KMS-11 (cell line): ENCODE data around the gene LRRC4B.

Source experiments
- H2AFZ ChIP-seq: fragments of 200-600 bp; sonication (generic); 2 replicates; pipeline ENCODE4 v1.6.1; 2016; ENCODE audit warnings: antibody characterized with exemption, mixed run types, low read depth
- H3K27ac ChIP-seq: fragments of 200-600 bp; sonication (generic); 2 replicates; pipeline ENCODE4 v1.6.1; 2016; ENCODE audit warnings: mild to moderate bottlenecking, mixed run types
- H3K27me3 ChIP-seq: fragments of 200-600 bp; sonication (generic); 2 replicates; pipeline ENCODE4 v1.6.1; 2017; ENCODE audit warnings: mild to moderate bottlenecking, low read depth, mixed run types, moderate library complexity; ENCODE audit not compliant: insufficient read depth
- H3K36me3 ChIP-seq: fragments of 200-600 bp; sonication (generic); 2 replicates; pipeline ENCODE4 v1.6.1; 2017; ENCODE audit warnings: mild to moderate bottlenecking, mixed run types; ENCODE audit not compliant: insufficient read depth
- H3K4me1 ChIP-seq: fragments of 200-600 bp; sonication (generic); 2 replicates; pipeline ENCODE4 v1.6.1; 2016; ENCODE audit warnings: mild to moderate bottlenecking, low read depth, mixed run types; ENCODE audit not compliant: poor library complexity, severe bottlenecking
- H3K4me2 ChIP-seq: fragments of 200-600 bp; sonication (generic); 2 replicates; pipeline ENCODE4 v1.7.0; 2016; ENCODE audit warnings: mild to moderate bottlenecking, mixed run types
- H3K4me3 ChIP-seq: fragments of 200-600 bp; sonication (generic); IDR thresholded peaks from 2 replicates; pipeline ENCODE4 v1.6.1; 2017; ENCODE audit warnings: low read depth, low read length, mixed read lengths; ENCODE audit not compliant: insufficient read depth
- H3K79me2 ChIP-seq: fragments of 200-600 bp; sonication (generic); 2 replicates; pipeline ENCODE4 v1.6.1; 2016; ENCODE audit warnings: low read depth, mixed run types; ENCODE audit not compliant: insufficient read depth
- H3K9ac ChIP-seq: fragments of 200-600 bp; sonication (generic); 2 replicates; pipeline ENCODE4 v1.6.1; 2016; ENCODE audit warnings: mild to moderate bottlenecking, mixed run types
- H4K20me1 ChIP-seq: fragments of 200-600 bp; sonication (generic); 2 replicates; pipeline ENCODE4 v1.6.1; 2016; ENCODE audit warnings: mild to moderate bottlenecking, mixed run types; ENCODE audit not compliant: insufficient read depth
- CTCF ChIP-seq: fragments of 200-600 bp; sonication (generic); conservative IDR thresholded peaks from 2 replicates; pipeline ENCODE4 v1.6.1; 2017; ENCODE audit warnings: low read depth, mild to moderate bottlenecking, antibody characterized with exemption, low read length, moderate library complexity, mixed read lengths

The LRRC4B gene

GRCh38 chr19:50508843-50509190 lies 59.4 kb downstream of the LRRC4B start:
- Histone ChIP-seq H3K36me3 (no peaks in the 10 kb centered on the region), H3K9ac (no peak overlapping the region), H3K79me2 (no peaks in the 10 kb centered on the region; the same call in 1 of the 2 replicates), H3K4me3 (no peak overlapping the region), H3K4me1 (no peaks in the 10 kb centered on the region), H3K27ac (no peak overlapping the region), H3K4me2 (no peak overlapping the region), H2AFZ (no peak overlapping the region), H3K27me3 (0 out of 2 replicates have a peak, but pooled peaks cover 5% of the 10 kb centered on the region), H4K20me1 (no peaks in the 10 kb centered on the region)
- TF ChIP-seq CTCF, result no peak

- Histone ChIP-seq H3K79me2 (no peaks in the 10 kb centered on the region; the same call in 1 of the 2 replicates), H4K20me1 (no peaks in the 10 kb centered on the region), H3K36me3 (no peaks in the 10 kb centered on the region), H3K27me3 (no peaks in the 10 kb centered on the region), H3K4me1 (no peaks in the 10 kb centered on the region), H2AFZ (no peak overlapping the region), H3K4me3 (no peak overlapping the region), H3K9ac (no peak overlapping the region), H3K27ac (no peak overlapping the region), H3K4me2 (no peak overlapping the region)
- TF ChIP-seq CTCF, result no peak
Measured at GRCh38 chr19:50507376-50507775, 60.9 kb downstream of the LRRC4B start.

- no peaks in the 10 kb centered on the region for H3K4me1 ChIP-seq
- no peak overlapping the region for H3K4me2 ChIP-seq
- H2AFZ ChIP-seq, result no peak overlapping the region
- TF ChIP-seq CTCF, result no peak
- no peaks in the 10 kb centered on the region for H3K36me3 ChIP-seq
- no peak overlapping the region for H3K27ac ChIP-seq
- no peaks in the 10 kb centered on the region for H4K20me1 ChIP-seq
- H3K79me2 ChIP-seq, result no peaks in the 10 kb centered on the region; the same call in 1 of the 2 replicates
- H3K27me3 ChIP-seq, result no peaks in the 10 kb centered on the region
- no peak overlapping the region for H3K9ac ChIP-seq
- no peak overlapping the region for H3K4me3 ChIP-seq
Measured at GRCh38 chr19:50506700-50507099, 61.5 kb downstream of the LRRC4B start.

GRCh38 chr19:50505856-50506611 lies 62.2 kb downstream of the LRRC4B start:
- no peak for TF ChIP-seq CTCF
- Histone ChIP-seq H3K4me3 (no peak overlapping the region), H3K36me3 (no peaks in the 10 kb centered on the region), H3K27me3 (no peaks in the 10 kb centered on the region), H3K9ac (no peak overlapping the region), H2AFZ (no peak overlapping the region), H3K4me1 (no peaks in the 10 kb centered on the region), H3K79me2 (no peaks in the 10 kb centered on the region; the same call in 1 of the 2 replicates), H3K4me2 (no peak overlapping the region), H4K20me1 (no peaks in the 10 kb centered on the region), H3K27ac (no peak overlapping the region)
